Middle frontal gyrus (tissue), 1 donor: ENCODE data around the gene TMEM81.

Experiments
- DNase-seq: peaks from one replicate; pipeline ENCODE4 v3.0.0-alpha.2; 2015; ENCODE audit warnings: low spot score; ENCODE audit errors: extremely low spot score

The TMEM81 gene

DNA sequence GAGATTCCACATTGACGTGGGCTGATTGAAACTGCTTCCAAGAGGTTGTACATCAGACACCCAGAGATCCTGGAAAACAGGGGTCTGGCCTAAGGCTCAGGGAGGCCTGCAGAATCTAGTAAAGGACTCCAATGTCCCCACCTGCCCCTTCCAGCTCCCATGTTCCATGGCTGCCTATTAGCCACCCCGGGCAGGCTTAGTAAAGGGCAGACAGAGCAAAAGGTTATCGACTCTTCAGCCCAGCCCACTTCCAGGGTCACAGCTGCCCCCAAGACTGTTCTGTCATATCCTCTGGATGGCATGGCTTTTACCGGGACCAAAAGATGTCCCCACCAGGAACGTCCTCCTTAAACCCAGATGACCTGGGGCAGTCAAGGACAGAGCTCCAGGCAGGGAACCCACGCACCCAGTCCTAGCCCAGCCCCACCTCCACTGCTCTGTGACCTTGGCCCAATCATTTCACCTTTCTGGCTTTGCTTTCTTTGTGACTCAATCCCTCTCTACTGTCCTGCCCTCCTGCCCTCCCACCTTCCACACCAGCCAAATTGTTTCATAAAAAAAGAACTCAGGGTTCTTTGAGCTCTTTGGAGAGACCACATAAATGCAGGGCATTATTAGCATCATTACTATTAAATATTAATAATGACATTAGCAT, 46.0 kb downstream of the TMEM81 start:
- DNase-seq = no peak

- DNase-seq = no peak
Observed at GRCh38 chr1:205037539-205037938, 46.7 kb downstream of the TMEM81 start.
